ENCODE results near the gene SLC9C1. TPM values are rescaled to one million over a fixed set of nuclear protein-coding genes. Genes with fewer than 3 reads are reported as not detected.

Gene SLC9C1
- total RNA-seq, 1 donor from 2014 or later = not detected

- Mint-ChIP-seq H3K4me3 (ENCODE audit: unreplicated experiment) (no peak overlapping the region), H3K4me1 (ENCODE audit: unreplicated experiment) (peaks cover 27% of the 10 kb centered on the region), H3K9me3 (ENCODE audit: unreplicated experiment) (peaks cover 6% of the 10 kb centered on the region), H3K27me3 (ENCODE audit: unreplicated experiment) (no peaks in the 10 kb centered on the region), H3K36me3 (ENCODE audit: unreplicated experiment) (peaks cover 2% of the 10 kb centered on the region), H3K27ac (ENCODE audit: unreplicated experiment) (no peak overlapping the region)
- DNase-seq (ENCODE audit: extremely low spot score, unreplicated experiment) = no peak
- no peak for TF ChIP-seq CTCF (IDR thresholded peaks at IDR 0.05)
These were observed 201.4 kb downstream of the SLC9C1 start for GRCh38 chr3:112092496-112093179.

- Mint-ChIP-seq H3K4me1 (ENCODE audit: unreplicated experiment) (peaks cover 26% of the 10 kb centered on the region), H3K4me3 (ENCODE audit: unreplicated experiment) (no peak overlapping the region), H3K27ac (ENCODE audit: unreplicated experiment) (no peak overlapping the region), H3K9me3 (ENCODE audit: unreplicated experiment) (peaks cover 6% of the 10 kb centered on the region), H3K27me3 (ENCODE audit: unreplicated experiment) (no peaks in the 10 kb centered on the region), H3K36me3 (ENCODE audit: unreplicated experiment) (peaks cover 2% of the 10 kb centered on the region)
- DNase-seq (ENCODE audit: extremely low spot score, unreplicated experiment) = no peak
- no peak for TF ChIP-seq CTCF (IDR thresholded peaks at IDR 0.05)
These were observed 203.0 kb downstream of the SLC9C1 start for GRCh38 chr3:112090887-112091586.

Small RNA genes lying within 50 kb of the gene (microRNA-seq; reads per million reads assigned to microRNA genes)
- not detected for gene MIR567 (ENCODE audit: unreplicated experiment)

Other genes starting within 250 kb of the SLC9C1 start
- 1.0 and 1.4 TPM in 2 replicates for gene C3orf52, start 207.8 kb downstream of the SLC9C1 start, total RNA-seq
- not detected in 2 replicates for gene GCSAM, start 161.0 kb downstream of the SLC9C1 start, total RNA-seq
- 0.27 TPM in 1 of 2 replicates, not detected in the other for gene CD200, start 38.9 kb upstream of the SLC9C1 start, total RNA-seq
- gene BTLA, start 205.3 kb upstream of the SLC9C1 start, total RNA-seq = not detected in 2 replicates

All from osteocyte (in vitro differentiated cells).